GM12878 (cell line): Measurements from ENCODE around the gene FAM111B. TPM values are rescaled to one million over a fixed set of nuclear protein-coding genes. Genes with fewer than 3 reads are reported as not detected.

Experiments
- CHD2 ChIP-seq: IDR thresholded peaks from 2 replicates; pipeline ENCODE4 v1.6.1; 2011; ENCODE audit warnings: low read depth, low read length, improper control_type of control experiment, borderline replicate concordance
- LARP7 ChIP-seq: fragments of 450-650 bp; IDR thresholded peaks from 2 replicates; pipeline ENCODE4 v1.6.1; 2017; ENCODE audit warnings: mild to moderate bottlenecking
- SKIL ChIP-seq: fragments of 450-650 bp; IDR thresholded peaks from 2 replicates; pipeline ENCODE4 v1.6.1; 2017; ENCODE audit warnings: mild to moderate bottlenecking, low read depth, inconsistent platforms; ENCODE audit not compliant: poor library complexity, severe bottlenecking
- polyA plus RNA-seq, 11 experiments: library from polyadenylated mRNA; depleted of rRNA in 4 of 11; unstranded in 6 of 11; stranded (reverse) in 5 of 11; fragments of >200 nt; fragmentation: Nextera tagmentation in 4 of 11; fragmentation: Illumina TruSeq in 1 of 11; extraction: Ambion mirVana in 4 of 11; extraction: Trizol in 1 of 11; gene quantifications; 1 replicate in 1 of 11; 2 replicates in 10 of 11; pipeline versions ENCODE4 v1.2.1 to v1.2.3, GENCODE V29; 2011 to 2016; ENCODE audit warnings: inconsistent platforms in 2 of 11, missing spikeins in 2 of 11, low read depth in 1 of 11
- total RNA-seq, 4 experiments: library from RNA; depleted of rRNA in 3 of 4; stranded (reverse); fragments of >200 nt in 3 of 4; fragmentation: Illumina TruSeq in 1 of 4; extraction: Trizol in 1 of 4; gene quantifications; 2 replicates each; pipeline versions ENCODE4 v1.2.1 to v1.2.3, GENCODE V29; 2013 to 2021
- TF ChIP-seq, protein P1 (sequence below), 3 experiments: IDR thresholded peaks in 2 of 3; conservative IDR thresholded peaks in 1 of 3; 2 replicates each; pipeline ENCODE4 v1.5.1; 2011; ENCODE audit warnings: low read depth in 3 of 3, low read length in 3 of 3, mild to moderate bottlenecking in 3 of 3, control low read depth in 2 of 3, moderate library complexity in 2 of 3, inconsistent platforms in 1 of 3, mixed read lengths in 1 of 3; ENCODE audit not compliant: control insufficient read depth in 2 of 3, insufficient read depth in 1 of 3; ENCODE audit errors: extremely low read depth in 1 of 3
- TF ChIP-seq, protein P2 (sequence below): fragments of 450-650 bp; IDR thresholded peaks from 2 replicates; pipeline ENCODE4 v1.6.1; 2018; ENCODE audit warnings: borderline replicate concordance, mild to moderate bottlenecking; ENCODE audit not compliant: partially characterized antibody
- TF ChIP-seq, protein P3 (sequence below): IDR thresholded peaks from 2 replicates; pipeline ENCODE4 v1.6.1; 2012; ENCODE audit warnings: improper control_type of control experiment, low read depth, low read length; ENCODE audit not compliant: insufficient replicate concordance

The FAM111B gene
- total and polyA plus RNA-seq, 10 of the 15 experiments (the other 5 are each of a cell fraction or from before 2014, with no cell fraction given) = 35.9 to 97.2 (median 62.1) TPM

DNA sequence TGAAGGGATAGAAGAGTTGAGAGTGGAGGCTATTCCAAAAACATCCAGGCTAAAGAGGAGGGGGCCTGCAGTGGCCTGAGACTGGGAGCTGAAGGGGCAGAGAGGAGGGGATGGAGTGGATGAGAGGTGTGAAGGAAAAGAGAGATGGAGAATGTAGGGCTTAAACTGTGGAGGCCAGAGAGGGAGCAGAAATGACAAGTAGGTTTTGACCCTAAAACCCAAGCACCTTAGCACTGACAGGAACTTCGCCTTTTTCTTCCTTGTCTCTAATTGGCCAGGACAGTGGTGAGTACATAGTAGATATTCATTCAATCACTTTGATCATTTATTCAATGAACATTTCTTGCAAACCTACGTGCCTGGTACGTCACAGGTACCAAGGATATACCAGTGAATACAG lies 7.3 kb downstream of the FAM111B start (continued):
- TF ChIP-seq, protein P1, sequence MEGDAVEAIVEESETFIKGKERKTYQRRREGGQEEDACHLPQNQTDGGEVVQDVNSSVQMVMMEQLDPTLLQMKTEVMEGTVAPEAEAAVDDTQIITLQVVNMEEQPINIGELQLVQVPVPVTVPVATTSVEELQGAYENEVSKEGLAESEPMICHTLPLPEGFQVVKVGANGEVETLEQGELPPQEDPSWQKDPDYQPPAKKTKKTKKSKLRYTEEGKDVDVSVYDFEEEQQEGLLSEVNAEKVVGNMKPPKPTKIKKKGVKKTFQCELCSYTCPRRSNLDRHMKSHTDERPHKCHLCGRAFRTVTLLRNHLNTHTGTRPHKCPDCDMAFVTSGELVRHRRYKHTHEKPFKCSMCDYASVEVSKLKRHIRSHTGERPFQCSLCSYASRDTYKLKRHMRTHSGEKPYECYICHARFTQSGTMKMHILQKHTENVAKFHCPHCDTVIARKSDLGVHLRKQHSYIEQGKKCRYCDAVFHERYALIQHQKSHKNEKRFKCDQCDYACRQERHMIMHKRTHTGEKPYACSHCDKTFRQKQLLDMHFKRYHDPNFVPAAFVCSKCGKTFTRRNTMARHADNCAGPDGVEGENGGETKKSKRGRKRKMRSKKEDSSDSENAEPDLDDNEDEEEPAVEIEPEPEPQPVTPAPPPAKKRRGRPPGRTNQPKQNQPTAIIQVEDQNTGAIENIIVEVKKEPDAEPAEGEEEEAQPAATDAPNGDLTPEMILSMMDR (IDR thresholded peaks at IDR 0.05 in 2 of 3, conservative IDR thresholded peaks at IDR 0.05 in 1 of 3; ENCODE audit: control insufficient read depth in 2 of 3, extremely low read depth in 1 of 3, insufficient read depth in 1 of 3, low read depth in 3 of 3, low read length in 3 of 3) = no peak
- TF ChIP-seq CHD2 (no peak), LARP7 (no peak), SKIL (no peak)
- TF ChIP-seq, protein P2, sequence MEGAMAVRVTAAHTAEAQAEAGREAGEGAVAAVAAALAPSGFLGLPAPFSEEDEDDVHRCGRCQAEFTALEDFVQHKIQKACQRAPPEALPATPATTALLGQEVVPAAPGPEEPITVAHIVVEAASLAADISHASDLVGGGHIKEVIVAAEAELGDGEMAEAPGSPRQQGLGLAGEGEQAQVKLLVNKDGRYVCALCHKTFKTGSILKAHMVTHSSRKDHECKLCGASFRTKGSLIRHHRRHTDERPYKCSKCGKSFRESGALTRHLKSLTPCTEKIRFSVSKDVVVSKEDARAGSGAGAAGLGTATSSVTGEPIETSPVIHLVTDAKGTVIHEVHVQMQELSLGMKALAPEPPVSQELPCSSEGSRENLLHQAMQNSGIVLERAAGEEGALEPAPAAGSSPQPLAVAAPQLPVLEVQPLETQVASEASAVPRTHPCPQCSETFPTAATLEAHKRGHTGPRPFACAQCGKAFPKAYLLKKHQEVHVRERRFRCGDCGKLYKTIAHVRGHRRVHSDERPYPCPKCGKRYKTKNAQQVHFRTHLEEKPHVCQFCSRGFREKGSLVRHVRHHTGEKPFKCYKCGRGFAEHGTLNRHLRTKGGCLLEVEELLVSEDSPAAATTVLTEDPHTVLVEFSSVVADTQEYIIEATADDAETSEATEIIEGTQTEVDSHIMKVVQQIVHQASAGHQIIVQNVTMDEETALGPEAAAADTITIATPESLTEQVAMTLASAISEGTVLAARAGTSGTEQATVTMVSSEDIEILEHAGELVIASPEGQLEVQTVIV = no peak
- TF ChIP-seq, protein P3, sequence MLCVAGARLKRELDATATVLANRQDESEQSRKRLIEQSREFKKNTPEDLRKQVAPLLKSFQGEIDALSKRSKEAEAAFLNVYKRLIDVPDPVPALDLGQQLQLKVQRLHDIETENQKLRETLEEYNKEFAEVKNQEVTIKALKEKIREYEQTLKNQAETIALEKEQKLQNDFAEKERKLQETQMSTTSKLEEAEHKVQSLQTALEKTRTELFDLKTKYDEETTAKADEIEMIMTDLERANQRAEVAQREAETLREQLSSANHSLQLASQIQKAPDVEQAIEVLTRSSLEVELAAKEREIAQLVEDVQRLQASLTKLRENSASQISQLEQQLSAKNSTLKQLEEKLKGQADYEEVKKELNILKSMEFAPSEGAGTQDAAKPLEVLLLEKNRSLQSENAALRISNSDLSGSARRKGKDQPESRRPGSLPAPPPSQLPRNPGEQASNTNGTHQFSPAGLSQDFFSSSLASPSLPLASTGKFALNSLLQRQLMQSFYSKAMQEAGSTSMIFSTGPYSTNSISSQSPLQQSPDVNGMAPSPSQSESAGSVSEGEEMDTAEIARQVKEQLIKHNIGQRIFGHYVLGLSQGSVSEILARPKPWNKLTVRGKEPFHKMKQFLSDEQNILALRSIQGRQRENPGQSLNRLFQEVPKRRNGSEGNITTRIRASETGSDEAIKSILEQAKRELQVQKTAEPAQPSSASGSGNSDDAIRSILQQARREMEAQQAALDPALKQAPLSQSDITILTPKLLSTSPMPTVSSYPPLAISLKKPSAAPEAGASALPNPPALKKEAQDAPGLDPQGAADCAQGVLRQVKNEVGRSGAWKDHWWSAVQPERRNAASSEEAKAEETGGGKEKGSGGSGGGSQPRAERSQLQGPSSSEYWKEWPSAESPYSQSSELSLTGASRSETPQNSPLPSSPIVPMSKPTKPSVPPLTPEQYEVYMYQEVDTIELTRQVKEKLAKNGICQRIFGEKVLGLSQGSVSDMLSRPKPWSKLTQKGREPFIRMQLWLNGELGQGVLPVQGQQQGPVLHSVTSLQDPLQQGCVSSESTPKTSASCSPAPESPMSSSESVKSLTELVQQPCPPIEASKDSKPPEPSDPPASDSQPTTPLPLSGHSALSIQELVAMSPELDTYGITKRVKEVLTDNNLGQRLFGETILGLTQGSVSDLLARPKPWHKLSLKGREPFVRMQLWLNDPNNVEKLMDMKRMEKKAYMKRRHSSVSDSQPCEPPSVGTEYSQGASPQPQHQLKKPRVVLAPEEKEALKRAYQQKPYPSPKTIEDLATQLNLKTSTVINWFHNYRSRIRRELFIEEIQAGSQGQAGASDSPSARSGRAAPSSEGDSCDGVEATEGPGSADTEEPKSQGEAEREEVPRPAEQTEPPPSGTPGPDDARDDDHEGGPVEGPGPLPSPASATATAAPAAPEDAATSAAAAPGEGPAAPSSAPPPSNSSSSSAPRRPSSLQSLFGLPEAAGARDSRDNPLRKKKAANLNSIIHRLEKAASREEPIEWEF = no peak
